Brain microvascular endothelial cell (primary cell): Measurements from ENCODE around the gene TTLL12.

Source experiments
- DNase-seq: peaks from one replicate; pipeline ENCODE4 v3.0.0-alpha.2; 2020
- H3K27ac ChIP-seq: fragments of 250-450 bp; sonication (Bioruptor Pico); 2 replicates; pipeline ENCODE4 v1.5.1; 2020; ENCODE audit warnings: mild to moderate bottlenecking, moderate library complexity
- H3K27me3 ChIP-seq: fragments of 250-450 bp; sonication (Bioruptor Pico); replicated peaks from 2 replicates; pipeline ENCODE4 v1.5.1; 2020; ENCODE audit warnings: mild to moderate bottlenecking
- H3K36me3 ChIP-seq: fragments of 250-450 bp; sonication (Bioruptor Pico); replicated peaks from 2 replicates; pipeline ENCODE4 v1.5.1; 2020; ENCODE audit warnings: mild to moderate bottlenecking
- H3K4me3 ChIP-seq: 2 replicates; pipeline ENCODE4 v1.5.1; 2011; ENCODE audit warnings: low read depth, mild to moderate bottlenecking, control low read depth, low read length, moderate library complexity
- in situ Hi-C: cut with HindIII; loops from 2 replicates; pipeline ENCODE4 v1.10.0; 2017; ENCODE audit warnings: low sequenced_read_pairs, low pct_ligation_motif_present
- TF ChIP-seq, protein P1 (sequence below): IDR thresholded peaks from 2 replicates; pipeline ENCODE4 v1.5.1; 2011; ENCODE audit warnings: low read depth, mild to moderate bottlenecking, moderate library complexity, low read length, control low read depth, inconsistent platforms; ENCODE audit errors: missing control alignments

The TTLL12 gene

DNA sequence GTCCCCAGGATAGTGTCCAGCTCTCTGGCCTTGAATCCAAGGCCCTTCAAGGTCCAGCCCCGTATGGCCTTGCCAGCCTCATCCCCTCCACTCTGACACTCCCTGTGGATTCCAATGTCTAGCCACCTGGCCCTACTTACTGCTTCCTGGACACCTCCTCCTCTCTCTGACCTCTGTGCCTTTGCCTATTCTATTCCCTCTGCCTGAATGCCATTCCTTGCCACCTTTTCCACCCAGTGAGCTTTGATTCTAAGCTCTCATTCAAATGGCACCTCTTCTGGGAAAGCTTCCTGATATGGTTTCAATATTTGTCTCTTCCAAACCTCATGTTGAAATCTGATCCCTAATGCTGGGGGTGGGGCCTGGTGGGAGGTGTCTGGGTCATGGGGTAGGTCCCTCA lies 31.9 kb upstream of the TTLL12 start:
- DNase-seq = no peak
- no peak overlapping the region for H3K27ac ChIP-seq
- H3K36me3 ChIP-seq = no peaks in the 10 kb centered on the region
- in situ Hi-C loops = no loop called here
- TF ChIP-seq, protein P1, sequence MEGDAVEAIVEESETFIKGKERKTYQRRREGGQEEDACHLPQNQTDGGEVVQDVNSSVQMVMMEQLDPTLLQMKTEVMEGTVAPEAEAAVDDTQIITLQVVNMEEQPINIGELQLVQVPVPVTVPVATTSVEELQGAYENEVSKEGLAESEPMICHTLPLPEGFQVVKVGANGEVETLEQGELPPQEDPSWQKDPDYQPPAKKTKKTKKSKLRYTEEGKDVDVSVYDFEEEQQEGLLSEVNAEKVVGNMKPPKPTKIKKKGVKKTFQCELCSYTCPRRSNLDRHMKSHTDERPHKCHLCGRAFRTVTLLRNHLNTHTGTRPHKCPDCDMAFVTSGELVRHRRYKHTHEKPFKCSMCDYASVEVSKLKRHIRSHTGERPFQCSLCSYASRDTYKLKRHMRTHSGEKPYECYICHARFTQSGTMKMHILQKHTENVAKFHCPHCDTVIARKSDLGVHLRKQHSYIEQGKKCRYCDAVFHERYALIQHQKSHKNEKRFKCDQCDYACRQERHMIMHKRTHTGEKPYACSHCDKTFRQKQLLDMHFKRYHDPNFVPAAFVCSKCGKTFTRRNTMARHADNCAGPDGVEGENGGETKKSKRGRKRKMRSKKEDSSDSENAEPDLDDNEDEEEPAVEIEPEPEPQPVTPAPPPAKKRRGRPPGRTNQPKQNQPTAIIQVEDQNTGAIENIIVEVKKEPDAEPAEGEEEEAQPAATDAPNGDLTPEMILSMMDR = no peak
- H3K27me3 ChIP-seq = no peaks in the 10 kb centered on the region
- no peak overlapping the region for H3K4me3 ChIP-seq

DNA sequence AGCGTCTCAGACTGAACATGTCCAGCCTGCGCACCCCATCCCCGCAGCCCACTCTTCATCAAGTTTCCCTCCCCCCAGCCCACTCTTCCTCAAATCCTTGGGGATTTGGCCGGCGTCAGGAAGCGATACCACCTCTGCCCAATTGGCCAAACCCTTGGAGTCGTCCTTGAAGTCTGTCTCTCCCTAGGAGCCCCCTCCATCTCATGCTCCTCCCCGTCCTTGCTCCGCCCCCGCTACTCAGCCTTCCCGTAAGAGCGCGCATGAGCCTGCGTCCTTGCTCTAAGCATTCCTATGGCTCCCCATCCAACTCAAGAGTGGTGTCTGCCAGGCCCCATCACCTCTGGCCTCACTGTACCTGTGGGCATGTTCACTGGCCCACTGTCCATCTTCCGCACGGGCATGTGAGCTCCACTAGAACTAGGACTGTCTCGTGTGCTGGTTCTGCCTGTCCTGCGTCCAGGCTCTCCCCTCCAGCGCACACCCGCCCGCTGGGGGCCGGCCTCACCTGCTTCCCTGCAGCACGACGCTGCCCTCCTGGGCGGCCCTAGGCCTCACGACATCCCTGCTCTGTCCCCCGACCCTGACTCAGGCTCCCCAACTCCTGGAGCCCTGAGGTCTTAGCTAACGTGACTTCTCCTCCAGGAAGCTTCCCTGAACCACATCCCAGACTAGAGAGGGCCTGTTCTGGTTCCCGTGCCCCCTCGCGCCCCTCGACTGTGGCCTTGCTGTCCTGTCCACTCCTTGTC lies 30.5 kb upstream of the TTLL12 start:
- Histone ChIP-seq H3K4me3 (no peak overlapping the region), H3K27me3 (no peaks in the 10 kb centered on the region), H3K36me3 (no peaks in the 10 kb centered on the region), H3K27ac (no peak overlapping the region)
- no peak for DNase-seq
- in situ Hi-C loops = no loop called here
- TF ChIP-seq, protein P1 = no peak

DNA sequence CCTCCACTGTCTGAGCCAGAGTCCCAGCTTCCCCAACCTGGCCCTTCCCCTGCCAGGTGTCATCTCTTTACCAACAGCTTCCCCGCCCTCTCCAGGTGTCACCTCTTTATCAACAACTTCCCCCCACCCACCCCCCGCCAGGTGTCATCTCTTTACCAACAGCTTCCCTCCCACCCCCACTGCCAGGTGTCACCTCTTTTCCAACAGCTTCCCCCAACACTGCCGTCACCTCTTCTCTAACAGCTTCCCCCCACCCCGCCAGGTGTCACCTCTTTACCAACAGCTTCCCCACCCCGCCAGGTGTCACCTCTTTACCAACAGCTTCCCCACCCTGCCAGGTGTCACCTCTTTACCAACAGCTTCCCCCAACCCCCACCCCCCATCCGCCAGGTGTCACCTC lies 29.8 kb upstream of the TTLL12 start:
- in situ Hi-C loops = no loop called here
- Histone ChIP-seq H3K4me3 (no peak overlapping the region), H3K27me3 (no peaks in the 10 kb centered on the region), H3K36me3 (no peaks in the 10 kb centered on the region), H3K27ac (no peak overlapping the region)
- TF ChIP-seq, protein P1 = no peak
- DNase-seq = no peak

DNA sequence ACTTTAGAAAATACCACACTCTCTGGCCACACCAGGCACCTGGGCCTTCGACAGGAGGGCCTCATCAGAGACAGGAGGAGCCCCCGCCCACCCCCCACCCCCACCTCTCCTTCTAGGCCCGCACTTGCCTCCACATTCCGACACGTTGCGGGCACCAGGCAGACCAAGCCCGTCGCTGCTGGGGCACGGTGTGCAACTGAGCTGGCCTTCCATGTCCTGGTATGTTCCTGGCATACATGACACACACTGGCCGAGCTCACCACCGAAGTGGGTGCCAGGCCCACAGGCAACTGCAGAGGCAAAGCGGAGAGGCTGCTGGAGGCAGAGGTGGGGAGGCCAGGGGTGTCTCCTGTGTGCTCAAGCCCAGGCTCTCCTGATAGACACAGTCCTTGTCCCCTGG lies 27.0 kb upstream of the TTLL12 start:
- no peak overlapping the region for H3K4me3 ChIP-seq
- H3K27me3 ChIP-seq = no peaks in the 10 kb centered on the region
- TF ChIP-seq, protein P1 = no peak
- no peak for DNase-seq
- H3K27ac ChIP-seq = no peak overlapping the region
- no peaks in the 10 kb centered on the region for H3K36me3 ChIP-seq
- in situ Hi-C loops = no loop called here

DNA sequence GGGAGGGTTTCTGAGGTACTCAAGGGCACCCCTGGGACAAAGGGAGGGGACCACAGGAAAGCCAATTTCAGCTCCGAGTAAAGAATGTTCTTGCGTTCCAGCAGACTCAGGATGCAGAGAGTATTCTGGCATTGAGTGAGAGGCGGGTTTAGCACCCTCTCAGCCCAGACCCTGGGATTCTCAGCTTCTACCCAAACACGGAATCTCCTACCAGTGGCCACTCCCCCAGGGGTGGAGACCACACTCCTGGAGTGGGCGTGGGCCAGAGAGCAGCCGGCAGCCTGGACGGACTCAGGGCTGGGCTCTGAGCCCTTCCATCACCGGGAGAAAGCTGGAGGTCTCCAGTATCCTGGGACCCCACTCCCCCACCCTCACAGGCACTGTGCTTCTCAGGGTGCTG lies 26.1 kb upstream of the TTLL12 start:
- TF ChIP-seq, protein P1 = no peak
- H3K4me3 ChIP-seq = no peak overlapping the region
- no peaks in the 10 kb centered on the region for H3K27me3 ChIP-seq
- in situ Hi-C loops = no loop called here
- H3K27ac ChIP-seq = no peak overlapping the region
- H3K36me3 ChIP-seq = no peaks in the 10 kb centered on the region
- no peak for DNase-seq

DNA sequence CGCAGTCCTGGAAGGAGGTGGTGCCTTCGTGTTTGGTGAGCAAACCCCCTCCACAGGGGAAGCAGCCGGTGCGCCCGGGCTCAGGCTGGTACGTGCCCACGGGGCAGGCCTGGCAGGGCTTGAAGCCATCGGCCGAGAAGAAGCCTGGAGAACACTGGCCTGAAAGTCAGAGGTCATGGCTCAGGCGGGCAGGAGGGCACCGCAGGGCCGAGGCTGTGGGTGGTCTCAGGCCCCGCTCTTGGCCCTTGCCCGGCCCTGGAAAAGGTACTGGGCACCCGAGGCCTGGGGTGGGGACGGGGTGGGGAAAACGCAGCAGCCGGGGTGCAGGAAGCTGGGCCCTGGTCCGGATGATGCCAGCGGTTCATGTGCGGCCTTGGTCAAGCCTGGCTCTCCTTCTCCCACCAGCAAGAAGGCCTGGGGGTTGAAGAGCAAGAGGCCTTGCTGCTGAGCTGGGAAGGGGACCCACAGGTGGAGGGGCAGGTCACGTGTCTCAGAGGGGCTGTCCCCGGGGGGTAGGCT lies 25.6 kb upstream of the TTLL12 start:
- TF ChIP-seq, protein P1 = no peak
- H3K27ac ChIP-seq = no peak overlapping the region
- no peak for DNase-seq
- in situ Hi-C loops = no loop called here
- no peak overlapping the region for H3K4me3 ChIP-seq
- no peaks in the 10 kb centered on the region for H3K36me3 ChIP-seq
- H3K27me3 ChIP-seq = no peaks in the 10 kb centered on the region
